ENCODE measurements around the gene PRKCZ. TPM values are rescaled to one million over a fixed set of nuclear protein-coding genes. Genes with fewer than 3 reads are reported as not detected.

Gene PRKCZ
- total RNA-seq, 1 donor from 2014 or later, result 1.3 TPM

DNA sequence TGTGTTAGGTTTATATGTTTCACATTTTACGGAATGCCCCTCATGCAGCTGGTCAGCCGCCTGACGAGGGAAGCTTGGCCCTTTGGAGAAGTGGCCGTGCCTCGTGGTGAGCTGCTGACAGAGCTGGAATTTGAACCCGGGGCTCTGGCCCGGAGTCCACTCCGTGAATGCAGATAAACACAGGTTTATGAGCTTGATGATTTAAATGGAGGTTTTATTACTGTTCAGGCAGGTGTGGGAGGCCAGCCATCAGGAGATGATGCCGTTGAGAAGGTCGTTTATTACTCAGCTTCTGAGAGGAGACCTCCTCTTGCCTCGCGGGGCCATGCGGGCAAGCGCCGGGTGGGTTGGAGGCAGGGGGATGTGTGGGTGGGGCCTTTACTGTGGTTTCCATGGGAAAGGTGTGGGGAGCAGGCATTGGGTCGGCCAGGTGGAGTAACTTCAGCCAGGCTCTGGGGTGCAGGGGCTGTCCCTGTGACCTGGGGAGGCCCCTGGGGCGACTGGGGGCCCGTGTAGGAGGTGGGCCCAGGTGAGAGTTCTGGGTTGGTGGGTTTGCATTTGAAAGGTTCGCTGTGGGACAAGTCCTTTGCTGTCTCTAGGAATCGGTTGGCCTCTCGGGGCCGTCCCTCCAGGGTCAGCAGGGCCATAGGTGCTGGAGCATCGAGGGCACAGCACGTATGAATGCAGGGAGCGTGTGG is 22.0 kb downstream of the PRKCZ start:
- H3K4me1 ChIP-seq, result no peaks in the 10 kb centered on the region
- H3K27me3 ChIP-seq, result no peaks in the 10 kb centered on the region
- no peak overlapping the region for H3K4me3 ChIP-seq
- TF ChIP-seq, protein P1, sequence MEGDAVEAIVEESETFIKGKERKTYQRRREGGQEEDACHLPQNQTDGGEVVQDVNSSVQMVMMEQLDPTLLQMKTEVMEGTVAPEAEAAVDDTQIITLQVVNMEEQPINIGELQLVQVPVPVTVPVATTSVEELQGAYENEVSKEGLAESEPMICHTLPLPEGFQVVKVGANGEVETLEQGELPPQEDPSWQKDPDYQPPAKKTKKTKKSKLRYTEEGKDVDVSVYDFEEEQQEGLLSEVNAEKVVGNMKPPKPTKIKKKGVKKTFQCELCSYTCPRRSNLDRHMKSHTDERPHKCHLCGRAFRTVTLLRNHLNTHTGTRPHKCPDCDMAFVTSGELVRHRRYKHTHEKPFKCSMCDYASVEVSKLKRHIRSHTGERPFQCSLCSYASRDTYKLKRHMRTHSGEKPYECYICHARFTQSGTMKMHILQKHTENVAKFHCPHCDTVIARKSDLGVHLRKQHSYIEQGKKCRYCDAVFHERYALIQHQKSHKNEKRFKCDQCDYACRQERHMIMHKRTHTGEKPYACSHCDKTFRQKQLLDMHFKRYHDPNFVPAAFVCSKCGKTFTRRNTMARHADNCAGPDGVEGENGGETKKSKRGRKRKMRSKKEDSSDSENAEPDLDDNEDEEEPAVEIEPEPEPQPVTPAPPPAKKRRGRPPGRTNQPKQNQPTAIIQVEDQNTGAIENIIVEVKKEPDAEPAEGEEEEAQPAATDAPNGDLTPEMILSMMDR (IDR thresholded peaks at IDR 0.05), result no peak
- intact Hi-C loops (cut with DNase I), result no loop called here
- DNase-seq (ENCODE audit: low spot score in 2 of 2), result no peak
- H3K27ac ChIP-seq, result no peak overlapping the region
- no peaks in the 10 kb centered on the region for H3K36me3 ChIP-seq
- no peaks in the 10 kb centered on the region for H3K9me3 ChIP-seq

DNA sequence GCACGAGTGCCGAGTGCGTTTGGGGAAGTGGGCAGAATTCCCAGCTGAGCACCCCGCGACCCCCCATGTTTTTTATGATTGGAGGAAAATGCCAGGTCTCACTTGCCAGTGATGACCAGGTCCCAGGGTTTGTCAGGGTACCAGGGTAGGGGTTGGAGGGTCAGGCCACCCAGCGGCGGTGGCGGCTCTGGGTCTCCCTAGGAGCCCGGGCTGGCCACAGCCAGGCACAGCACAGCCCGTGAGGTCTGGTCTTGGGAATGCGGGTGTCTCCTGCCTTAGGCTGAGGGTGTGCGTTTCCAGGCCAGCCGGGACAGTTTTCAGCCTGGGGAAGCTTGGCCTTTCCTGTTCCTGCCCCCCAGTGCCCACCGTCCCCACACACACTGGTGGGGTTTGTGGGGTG is 22.7 kb downstream of the PRKCZ start:
- no peaks in the 10 kb centered on the region for H3K27me3 ChIP-seq
- H3K4me1 ChIP-seq, result no peaks in the 10 kb centered on the region
- no peak overlapping the region for H3K27ac ChIP-seq
- H3K36me3 ChIP-seq, result no peaks in the 10 kb centered on the region
- DNase-seq (ENCODE audit: low spot score in 2 of 2), result no peak
- no peak overlapping the region for H3K4me3 ChIP-seq
- H3K9me3 ChIP-seq, result peaks cover 3% of the 10 kb centered on the region in 2 donors
- TF ChIP-seq, protein P1 (IDR thresholded peaks at IDR 0.05), result no peak
- intact Hi-C loops (cut with DNase I), result no loop called here

DNA sequence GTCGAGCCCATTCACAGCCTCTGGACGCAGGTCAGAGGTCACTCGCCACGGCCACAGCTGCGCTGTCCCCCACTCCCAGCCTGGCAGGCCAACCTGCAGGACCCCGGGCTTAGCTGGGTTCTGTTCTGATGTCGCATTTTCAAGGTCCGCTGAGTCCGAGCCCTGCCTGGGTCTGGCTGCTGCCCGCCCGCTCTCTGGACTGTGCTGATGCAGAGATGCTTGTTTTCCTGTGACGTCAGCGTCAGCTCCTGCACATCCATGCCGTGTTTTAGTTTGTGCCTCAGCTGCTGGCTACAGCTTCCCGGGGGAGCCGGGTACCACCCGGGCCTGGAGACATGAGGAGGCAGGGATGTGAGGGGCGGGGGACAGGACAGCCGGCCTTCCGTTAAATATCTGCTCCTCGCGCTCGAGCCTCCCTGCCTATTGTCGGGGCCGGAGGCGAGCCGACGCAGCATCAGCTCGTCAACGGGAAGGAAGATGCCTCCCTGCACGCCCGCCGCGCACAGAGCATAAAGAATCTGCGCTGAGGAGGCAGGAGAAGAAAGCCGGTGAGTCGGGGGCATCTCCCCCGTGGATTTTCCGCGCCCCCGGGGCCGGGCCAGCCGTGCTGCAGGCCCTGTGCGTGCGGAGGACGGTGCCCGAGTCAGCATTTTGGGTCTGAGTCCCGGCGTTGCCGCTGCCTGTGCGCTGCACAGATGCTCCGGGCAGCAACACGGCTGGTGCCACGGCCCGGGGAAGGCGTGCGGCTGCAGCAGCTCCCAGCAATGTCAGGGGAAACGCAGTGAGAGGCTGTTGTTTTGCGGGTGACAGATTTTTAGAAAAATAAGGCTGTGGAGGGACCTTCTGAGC is 23.4 kb downstream of the PRKCZ start:
- TF ChIP-seq, protein P1 (IDR thresholded peaks at IDR 0.05), result no peak
- peak overlapping the region in 1 of 2 donors; percentile 19 for H3K4me3 ChIP-seq
- no peaks in the 10 kb centered on the region for H3K4me1 ChIP-seq
- no peaks in the 10 kb centered on the region for H3K36me3 ChIP-seq
- H3K9me3 ChIP-seq, result peaks cover 10% of the 10 kb centered on the region in 2 donors
- no peaks in the 10 kb centered on the region for H3K27me3 ChIP-seq
- no peak for DNase-seq (ENCODE audit: low spot score in 2 of 2)
- no peak overlapping the region for H3K27ac ChIP-seq
- intact Hi-C loops (cut with DNase I), result no loop called here

DNA sequence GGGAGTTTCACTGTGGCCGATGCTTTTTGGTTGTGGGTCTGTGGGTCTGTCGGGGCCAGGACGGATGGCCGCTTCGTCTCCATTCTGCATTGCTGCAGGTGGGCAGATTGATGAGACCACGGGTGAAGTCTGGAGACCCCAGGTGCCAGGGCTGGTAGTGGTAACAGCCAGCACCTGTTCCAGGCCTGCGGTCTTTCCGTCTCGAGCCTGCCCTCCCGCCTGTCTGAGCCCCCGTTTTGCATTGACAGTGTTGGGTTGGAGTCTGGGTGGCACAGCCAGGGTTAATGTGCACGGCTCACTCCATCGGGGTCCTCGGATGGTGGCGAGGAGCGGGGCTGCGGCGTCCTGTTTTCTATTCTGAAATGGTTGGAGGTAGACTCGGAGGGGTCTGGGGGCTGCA is 24.2 kb downstream of the PRKCZ start:
- H3K4me1 ChIP-seq, result no peaks in the 10 kb centered on the region

DNA sequence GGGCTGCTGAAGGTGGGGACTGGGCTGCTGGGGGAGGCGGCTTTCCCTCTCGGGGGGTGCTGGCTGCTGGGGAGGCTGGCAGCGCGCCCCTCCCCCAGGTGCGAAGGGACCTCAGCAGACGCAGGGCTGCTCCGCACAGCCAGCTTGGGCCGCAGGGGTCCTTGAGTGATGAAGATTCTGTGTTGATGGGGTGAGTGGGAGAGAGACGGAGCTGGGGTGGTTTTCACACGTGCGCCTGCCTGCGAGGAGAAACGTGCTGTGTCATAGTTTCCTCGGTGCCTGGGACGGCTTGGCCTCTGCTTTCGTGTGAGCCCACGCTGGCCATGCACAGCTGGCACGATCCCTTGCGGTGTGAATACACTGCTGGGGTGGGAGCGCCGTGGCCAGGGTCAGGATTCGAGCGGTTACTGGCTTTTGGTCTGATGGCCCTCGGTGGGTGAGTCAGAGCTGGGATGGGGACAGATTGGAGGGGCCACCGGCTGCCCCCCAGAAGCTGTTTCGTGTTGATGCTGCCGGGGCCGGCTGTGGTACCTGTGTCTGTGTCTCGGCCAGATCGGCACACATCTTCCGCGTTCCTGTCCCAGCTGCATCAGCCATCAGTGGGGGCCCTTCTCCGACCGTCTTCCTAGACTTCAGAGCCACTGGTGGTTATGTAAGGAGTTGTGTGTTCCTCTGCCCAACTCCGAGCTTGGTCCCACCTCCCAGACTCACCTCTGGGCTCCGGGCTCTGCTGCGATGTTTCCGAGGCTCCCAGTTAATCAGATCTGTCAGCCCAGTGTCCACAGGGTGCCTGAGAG is 24.9 kb downstream of the PRKCZ start:
- H3K9me3 ChIP-seq, result peaks cover 19% of the 10 kb centered on the region in 2 donors
- no peak overlapping the region for H3K4me3 ChIP-seq
- no peaks in the 10 kb centered on the region for H3K4me1 ChIP-seq
- no peaks in the 10 kb centered on the region for H3K27me3 ChIP-seq
- no peak overlapping the region for H3K27ac ChIP-seq
- intact Hi-C loops (cut with DNase I), result no loop called here
- DNase-seq (ENCODE audit: low spot score in 2 of 2), result no peak
- TF ChIP-seq, protein P1 (IDR thresholded peaks at IDR 0.05), result no peak
- no peaks in the 10 kb centered on the region for H3K36me3 ChIP-seq

More for the DNA sequence above, 24.2 kb downstream of the PRKCZ start:
- TF ChIP-seq, protein P1 (IDR thresholded peaks at IDR 0.05), result no peak
- Histone ChIP-seq H3K4me3 (no peak overlapping the region), H3K27me3 (no peaks in the 10 kb centered on the region), H3K9me3 (peaks cover 15 to 16% of the 10 kb centered on the region in 2 donors), H3K27ac (no peak overlapping the region), H3K36me3 (no peaks in the 10 kb centered on the region)
- intact Hi-C loops (cut with DNase I), result no loop called here
- DNase-seq (ENCODE audit: low spot score in 2 of 2), result no peak

Measured in ascending aorta (tissue), 2 donors.